DND-41 (cell line): Measurements from ENCODE around the gene CPEB4.

Experiments used
- ATAC-seq: fragments of 200-7000 bp; cut with Tn5 transposase; 3 replicates; pipeline ENCODE4 v1.9.1; 2021; ENCODE audit warnings: low read depth; ENCODE audit not compliant: insufficient read depth
- DNase-seq: peaks from one replicate; pipeline ENCODE4 v3.0.0-alpha.2; 2020
- H2AFZ ChIP-seq: 2 replicates; pipeline ENCODE4 v1.6.0; 2012; ENCODE audit warnings: low read depth, low read length
- H3K27ac ChIP-seq: 2 replicates; pipeline ENCODE4 v1.5.1; 2012; ENCODE audit warnings: low read length, inconsistent platforms
- H3K27me3 ChIP-seq: fragments of 200-600 bp; sonication (generic); 2 replicates; pipeline ENCODE4 v1.6.0; 2012; ENCODE audit warnings: low read length, mild to moderate bottlenecking, inconsistent platforms; ENCODE audit not compliant: insufficient read depth, poor library complexity
- H3K36me3 ChIP-seq: 2 replicates; pipeline ENCODE4 v1.5.1; 2012; ENCODE audit warnings: low read length, inconsistent platforms; ENCODE audit not compliant: insufficient read depth
- H3K4me1 ChIP-seq: 2 replicates; pipeline ENCODE4 v1.5.1; 2012; ENCODE audit warnings: mild to moderate bottlenecking, low read length; ENCODE audit not compliant: insufficient read depth
- H3K4me2 ChIP-seq: 2 replicates; pipeline ENCODE4 v1.6.0; 2012; ENCODE audit warnings: mild to moderate bottlenecking, moderate library complexity, low read length, inconsistent platforms; ENCODE audit not compliant: insufficient read depth
- H3K4me3 ChIP-seq, 2 experiments: fragments of 200-600 bp in 1 of 2; shearing (Covaris generic) in 1 of 2; 2 replicates each; pipeline ENCODE4 v1.5.1; 2012 to 2016; ENCODE audit warnings: inconsistent platforms in 2 of 2, low read length in 2 of 2, mild to moderate bottlenecking in 2 of 2, low read depth in 1 of 2, moderate library complexity in 1 of 2
- H3K79me2 ChIP-seq: 2 replicates; pipeline ENCODE4 v1.6.0; 2012; ENCODE audit warnings: low read length, inconsistent platforms; ENCODE audit not compliant: insufficient read depth
- H3K9ac ChIP-seq: 2 replicates; pipeline ENCODE4 v1.6.0; 2012; ENCODE audit warnings: low read depth, mild to moderate bottlenecking, inconsistent platforms, low read length, moderate library complexity
- H3K9me3 ChIP-seq: 2 replicates; pipeline ENCODE4 v1.5.1; 2012; ENCODE audit warnings: low read length, moderate library complexity, mild to moderate bottlenecking, inconsistent platforms; ENCODE audit not compliant: insufficient read depth, severe bottlenecking
- H4K20me1 ChIP-seq: 2 replicates; pipeline ENCODE4 v1.6.0; 2012; ENCODE audit warnings: low read length; ENCODE audit not compliant: insufficient read depth
- EZH2 ChIP-seq: IDR thresholded peaks from 3 replicates; pipeline ENCODE4 v1.6.1; 2012; ENCODE audit warnings: borderline replicate concordance, low read depth, mild to moderate bottlenecking, moderate library complexity, low read length, inconsistent platforms; ENCODE audit not compliant: severe bottlenecking
- TF ChIP-seq, protein P1 (sequence below): IDR thresholded peaks from 2 replicates; pipeline ENCODE4 v1.5.1; 2012; ENCODE audit warnings: borderline replicate concordance, low read length, moderate library complexity, mild to moderate bottlenecking; ENCODE audit not compliant: poor library complexity, severe bottlenecking; ENCODE audit errors: extremely low read depth

The CPEB4 gene

GRCh38 chr5:173971681-173972345 lies 83.7 kb downstream of the CPEB4 start:
- ATAC-seq (no peak), DNase-seq (no peak)
- H3K27me3 ChIP-seq: peaks cover 5% of the 10 kb centered on the region
- no peaks in the 10 kb centered on the region for H4K20me1 ChIP-seq
- no peak overlapping the region for H3K4me3 ChIP-seq
- no peak for TF ChIP-seq EZH2
- TF ChIP-seq, protein P1, sequence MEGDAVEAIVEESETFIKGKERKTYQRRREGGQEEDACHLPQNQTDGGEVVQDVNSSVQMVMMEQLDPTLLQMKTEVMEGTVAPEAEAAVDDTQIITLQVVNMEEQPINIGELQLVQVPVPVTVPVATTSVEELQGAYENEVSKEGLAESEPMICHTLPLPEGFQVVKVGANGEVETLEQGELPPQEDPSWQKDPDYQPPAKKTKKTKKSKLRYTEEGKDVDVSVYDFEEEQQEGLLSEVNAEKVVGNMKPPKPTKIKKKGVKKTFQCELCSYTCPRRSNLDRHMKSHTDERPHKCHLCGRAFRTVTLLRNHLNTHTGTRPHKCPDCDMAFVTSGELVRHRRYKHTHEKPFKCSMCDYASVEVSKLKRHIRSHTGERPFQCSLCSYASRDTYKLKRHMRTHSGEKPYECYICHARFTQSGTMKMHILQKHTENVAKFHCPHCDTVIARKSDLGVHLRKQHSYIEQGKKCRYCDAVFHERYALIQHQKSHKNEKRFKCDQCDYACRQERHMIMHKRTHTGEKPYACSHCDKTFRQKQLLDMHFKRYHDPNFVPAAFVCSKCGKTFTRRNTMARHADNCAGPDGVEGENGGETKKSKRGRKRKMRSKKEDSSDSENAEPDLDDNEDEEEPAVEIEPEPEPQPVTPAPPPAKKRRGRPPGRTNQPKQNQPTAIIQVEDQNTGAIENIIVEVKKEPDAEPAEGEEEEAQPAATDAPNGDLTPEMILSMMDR: no peak
- H3K79me2 ChIP-seq: no peaks in the 10 kb centered on the region
- no peaks in the 10 kb centered on the region for H3K36me3 ChIP-seq
- no peaks in the 10 kb centered on the region for H3K4me1 ChIP-seq
- no peaks in the 10 kb centered on the region for H3K9me3 ChIP-seq
- H3K9ac ChIP-seq: no peak overlapping the region
- H3K27ac ChIP-seq: no peak overlapping the region
- no peak overlapping the region for H3K4me2 ChIP-seq
- H2AFZ ChIP-seq: no peak overlapping the region

- no peaks in the 10 kb centered on the region for H3K36me3 ChIP-seq
- no peak overlapping the region for H3K4me2 ChIP-seq
- no peak overlapping the region for H3K27ac ChIP-seq
- H3K4me1 ChIP-seq: no peaks in the 10 kb centered on the region
- no peaks in the 10 kb centered on the region for H3K9me3 ChIP-seq
- H3K4me3 ChIP-seq: no peak overlapping the region
- H4K20me1 ChIP-seq: no peaks in the 10 kb centered on the region
- H3K27me3 ChIP-seq: peaks cover 1% of the 10 kb centered on the region
- no peak overlapping the region for H3K9ac ChIP-seq
- no peak for DNase-seq
- TF ChIP-seq, protein P1: no peak
- TF ChIP-seq EZH2: no peak
- no peak overlapping the region for H2AFZ ChIP-seq
- no peak for ATAC-seq
- H3K79me2 ChIP-seq: no peaks in the 10 kb centered on the region
These were observed 84.4 kb downstream of the CPEB4 start for GRCh38 chr5:173972607-173972924.

GRCh38 chr5:173972925-173973615 lies 84.9 kb downstream of the CPEB4 start:
- H3K9me3 ChIP-seq: no peaks in the 10 kb centered on the region
- DNase-seq (peak; percentile 67), ATAC-seq (peak; percentile 73)
- no peak overlapping the region for H3K4me3 ChIP-seq
- H2AFZ ChIP-seq: peak overlapping the region; percentile 57
- H3K4me1 ChIP-seq: no peaks in the 10 kb centered on the region
- no peaks in the 10 kb centered on the region for H3K79me2 ChIP-seq
- no peak overlapping the region for H3K9ac ChIP-seq
- TF ChIP-seq, protein P1: peak; percentile 86
- TF ChIP-seq EZH2: no peak
- no peak overlapping the region for H3K4me2 ChIP-seq
- H3K27ac ChIP-seq: no peak overlapping the region
- no peaks in the 10 kb centered on the region for H4K20me1 ChIP-seq
- H3K36me3 ChIP-seq: no peaks in the 10 kb centered on the region
- H3K27me3 ChIP-seq: no peaks in the 10 kb centered on the region
